Calu3 (cell line): ENCODE results near the gene TMEM131L. TPM values are rescaled to one million over a fixed set of nuclear protein-coding genes. Genes with fewer than 3 reads are reported as not detected.

Experiments used
- BruUV-seq: library from RNA; stranded (reverse); fragments of 400-500 nt; replicated peaks from 2 replicates; lab custom pipeline; 2021; lab: Mats Ljungman, UMichigan
- CTCF ChIA-PET: fragments of 300-600 bp; sonication (Branson Sonifier 250); formaldehyde crosslinking; loops from one replicate; lab custom pipeline; 2022; ENCODE audit warnings: antibody characterized with exemption; lab: Charles Lee
- DNase-seq: peaks from one replicate; pipeline ENCODE4 v3.0.0; 2022
- H3K27ac Mint-ChIP-seq: one replicate; pipeline ENCODE4 v1.8.0; 2022; ENCODE audit warnings: mixed read lengths; ENCODE audit not compliant: unreplicated experiment
- H3K27me3 Mint-ChIP-seq: one replicate; pipeline ENCODE4 v1.8.0; 2022; ENCODE audit warnings: mixed read lengths; ENCODE audit not compliant: unreplicated experiment
- H3K36me3 Mint-ChIP-seq: one replicate; pipeline ENCODE4 v1.8.0; 2022; ENCODE audit warnings: mild to moderate bottlenecking, moderate library complexity, mixed read lengths; ENCODE audit not compliant: insufficient read depth, unreplicated experiment
- H3K4me1 Mint-ChIP-seq: one replicate; pipeline ENCODE4 v1.8.0; 2022; ENCODE audit warnings: mild to moderate bottlenecking, low read depth, mixed read lengths; ENCODE audit not compliant: unreplicated experiment
- H3K4me3 Mint-ChIP-seq: one replicate; pipeline ENCODE4 v1.8.0; 2022; ENCODE audit warnings: mild to moderate bottlenecking, low read depth, moderate library complexity, mixed read lengths; ENCODE audit not compliant: unreplicated experiment
- H3K9me3 Mint-ChIP-seq: one replicate; pipeline ENCODE4 v1.8.0; 2022; ENCODE audit warnings: low read depth, mixed read lengths; ENCODE audit not compliant: unreplicated experiment
- intact Hi-C: fragments of 100-400 bp; cut with micrococcal nuclease; formaldehyde crosslinking; loops from one replicate; pipeline ENCODE4 v1.10.0; 2022; ENCODE audit not compliant: unreplicated experiment
- total RNA-seq: library from RNA; stranded (reverse); gene quantifications from 2 replicates; pipeline ENCODE4 v1.2.3, GENCODE V29; 2022
- TF ChIP-seq, protein P1 (sequence below): fragments of 200-600 bp; IDR thresholded peaks from one replicate; pipeline ENCODE4 v1.8.0; 2022; ENCODE audit warnings: antibody characterized with exemption; ENCODE audit not compliant: unreplicated experiment

TMEM131L gene
- total RNA-seq, 1 experiment from 2014 or later: 9.4 TPM

DNA sequence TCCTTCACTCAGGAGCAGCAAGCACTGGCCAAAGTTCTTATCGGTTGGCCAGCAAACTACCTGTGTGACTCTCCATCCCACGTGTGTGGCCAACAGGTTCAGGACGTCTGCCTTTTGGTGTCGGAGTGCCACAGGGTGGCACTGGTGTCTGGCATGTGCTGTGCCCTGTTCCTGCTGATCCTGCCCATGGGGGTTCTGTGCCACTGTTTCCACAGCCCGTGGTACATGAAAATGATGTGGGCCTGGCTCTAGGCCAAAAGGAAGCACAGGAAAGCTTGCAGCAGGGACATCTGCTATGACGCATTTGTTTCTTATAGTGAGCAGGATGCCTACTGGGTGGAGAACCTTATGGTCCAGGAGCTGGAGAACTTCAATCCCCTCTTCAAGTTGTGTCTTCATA lies 213.3 kb downstream of the TMEM131L start:
- no peak overlapping the region for H3K4me3 Mint-ChIP-seq
- H3K4me1 Mint-ChIP-seq: no peaks in the 10 kb centered on the region
- H3K27me3 Mint-ChIP-seq: no peaks in the 10 kb centered on the region
- TF ChIP-seq, protein P1, sequence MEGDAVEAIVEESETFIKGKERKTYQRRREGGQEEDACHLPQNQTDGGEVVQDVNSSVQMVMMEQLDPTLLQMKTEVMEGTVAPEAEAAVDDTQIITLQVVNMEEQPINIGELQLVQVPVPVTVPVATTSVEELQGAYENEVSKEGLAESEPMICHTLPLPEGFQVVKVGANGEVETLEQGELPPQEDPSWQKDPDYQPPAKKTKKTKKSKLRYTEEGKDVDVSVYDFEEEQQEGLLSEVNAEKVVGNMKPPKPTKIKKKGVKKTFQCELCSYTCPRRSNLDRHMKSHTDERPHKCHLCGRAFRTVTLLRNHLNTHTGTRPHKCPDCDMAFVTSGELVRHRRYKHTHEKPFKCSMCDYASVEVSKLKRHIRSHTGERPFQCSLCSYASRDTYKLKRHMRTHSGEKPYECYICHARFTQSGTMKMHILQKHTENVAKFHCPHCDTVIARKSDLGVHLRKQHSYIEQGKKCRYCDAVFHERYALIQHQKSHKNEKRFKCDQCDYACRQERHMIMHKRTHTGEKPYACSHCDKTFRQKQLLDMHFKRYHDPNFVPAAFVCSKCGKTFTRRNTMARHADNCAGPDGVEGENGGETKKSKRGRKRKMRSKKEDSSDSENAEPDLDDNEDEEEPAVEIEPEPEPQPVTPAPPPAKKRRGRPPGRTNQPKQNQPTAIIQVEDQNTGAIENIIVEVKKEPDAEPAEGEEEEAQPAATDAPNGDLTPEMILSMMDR: no peak
- H3K9me3 Mint-ChIP-seq: no peaks in the 10 kb centered on the region
- peaks cover 9% of the 10 kb centered on the region for H3K36me3 Mint-ChIP-seq
- no peak for DNase-seq
- CTCF ChIA-PET: no interaction called here
- intact Hi-C loops: no loop called here
- no TSS peak for BruUV-seq
- H3K27ac Mint-ChIP-seq: no peak overlapping the region

DNA sequence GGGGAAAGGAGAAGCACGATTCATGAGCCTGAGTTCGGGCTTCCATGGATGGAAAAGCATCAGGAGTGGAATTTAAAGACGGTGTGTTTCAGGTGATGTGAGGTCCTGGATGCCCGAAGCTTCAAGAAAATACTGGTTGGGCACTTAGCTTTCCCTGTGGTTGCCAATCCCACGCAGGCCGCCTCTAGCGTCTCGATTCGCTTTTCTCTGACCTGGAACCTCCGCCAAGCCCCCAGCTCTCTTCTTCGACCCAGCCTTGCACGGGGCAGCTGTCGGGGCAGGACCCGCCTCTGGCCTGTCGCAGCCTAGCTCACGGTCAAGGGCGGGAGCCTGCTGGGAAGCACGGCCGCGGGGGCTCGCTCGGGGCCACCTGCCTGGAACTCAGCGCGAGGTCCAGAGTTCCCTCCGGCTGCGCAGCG lies 217.6 kb downstream of the TMEM131L start:
- Mint-ChIP-seq H3K36me3 (peaks cover 16% of the 10 kb centered on the region), H3K9me3 (no peaks in the 10 kb centered on the region), H3K4me1 (no peaks in the 10 kb centered on the region), H3K4me3 (peak overlapping the region; percentile 62), H3K27me3 (no peaks in the 10 kb centered on the region), H3K27ac (peak overlapping the region; percentile 17)
- CTCF ChIA-PET: no interaction called here
- intact Hi-C loops: no loop called here
- no peak for DNase-seq
- no TSS peak for BruUV-seq
- TF ChIP-seq, protein P1: no peak

DNA sequence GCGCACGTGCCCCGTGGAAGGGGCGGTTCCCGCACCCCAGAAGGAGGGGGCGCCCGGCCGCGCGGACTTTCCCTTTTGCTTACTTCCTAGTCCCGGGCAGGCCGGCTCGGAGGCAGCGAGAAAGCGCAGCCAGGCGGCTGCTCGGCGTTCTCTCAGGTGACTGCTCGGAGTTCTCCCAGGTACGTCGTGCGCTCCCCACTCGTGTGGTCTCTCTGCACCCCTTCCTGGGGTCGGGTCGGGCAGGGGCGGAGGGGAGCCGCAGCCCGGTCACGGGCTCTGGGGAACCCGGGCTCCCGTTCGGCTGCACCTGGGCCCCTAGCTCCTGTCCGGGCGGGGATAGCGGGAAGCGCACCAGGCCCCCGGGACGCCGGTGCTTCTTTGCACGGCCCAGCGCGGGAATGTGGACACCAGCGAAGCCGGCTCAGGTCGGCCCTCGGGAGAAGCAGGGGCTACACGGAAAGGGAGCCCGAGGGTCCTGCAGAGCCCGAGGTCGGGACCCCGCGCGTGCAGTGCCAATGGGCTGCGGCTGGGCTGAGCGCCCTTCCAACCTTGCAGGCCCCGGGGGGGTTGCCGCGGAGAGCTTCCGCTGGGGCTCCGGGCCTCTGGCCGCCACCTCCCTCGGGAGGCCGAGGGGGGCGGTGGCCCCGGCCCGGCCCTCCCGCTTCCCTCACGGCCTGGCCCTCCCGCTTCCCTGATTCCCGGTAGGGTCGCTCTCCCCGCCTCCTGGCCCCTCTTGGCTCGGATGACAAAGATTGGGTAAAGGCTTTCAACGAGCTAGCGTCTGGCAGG lies 218.2 kb downstream of the TMEM131L start, which contains the start of gene TLR2:
TLR2 (plus strand) TSS at position 99 of the 789 bp plus-strand sequence. CDS start 18,628 bp downstream, outside the sequence.
- no peaks in the 10 kb centered on the region for H3K27me3 Mint-ChIP-seq

DNA sequence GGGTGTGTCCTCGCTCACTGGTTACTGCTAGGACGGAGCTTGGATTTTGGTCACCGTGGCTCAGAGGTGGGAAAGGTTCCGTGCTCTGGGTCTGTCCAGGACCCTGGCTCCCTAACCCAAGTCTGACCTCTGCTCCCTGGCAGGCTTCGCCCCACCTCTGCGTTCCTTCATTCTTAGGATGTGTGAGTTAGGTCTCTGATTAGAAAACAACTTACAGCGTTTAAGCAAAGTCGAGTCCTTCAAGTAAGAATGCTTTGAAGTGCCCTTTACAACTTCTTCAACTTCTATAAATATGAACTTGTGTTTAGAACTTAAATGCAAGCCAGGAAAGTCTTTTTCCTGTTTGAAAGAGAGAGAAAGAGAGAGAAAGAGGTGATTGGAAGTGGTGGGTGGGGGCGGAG lies 218.8 kb downstream of the TMEM131L start:
- Mint-ChIP-seq H3K27me3 (no peaks in the 10 kb centered on the region), H3K4me1 (no peaks in the 10 kb centered on the region), H3K27ac (no peak overlapping the region), H3K36me3 (peaks cover 16% of the 10 kb centered on the region), H3K9me3 (no peaks in the 10 kb centered on the region), H3K4me3 (peak overlapping the region; percentile 62)
- TF ChIP-seq, protein P1: no peak
- CTCF ChIA-PET: no interaction called here
- intact Hi-C loops: no loop called here
- no TSS peak for BruUV-seq
- DNase-seq: no peak

More for the DNA sequence above, 218.2 kb downstream of the TMEM131L start, which contains the start of gene TLR2:
- Mint-ChIP-seq H3K4me3 (peak within 1 kb of the TSS; percentile 62), H3K27ac (peak within 1 kb of the TSS; percentile 17), H3K36me3 (peaks cover 16% of the 10 kb centered on the region), H3K4me1 (no peaks in the 10 kb centered on the region), H3K9me3 (no peaks in the 10 kb centered on the region)
- peak; percentile 67 for DNase-seq
- intact Hi-C loops: no loop called here
- TF ChIP-seq, protein P1: no peak
- BruUV-seq: no TSS peak
- CTCF ChIA-PET: no interaction called here

Other genes starting within 250 kb of the TMEM131L start
- gene MND1, start 121.7 kb upstream of the TMEM131L start, total RNA-seq: 12.6 and 13.1 TPM in 2 replicates
- 7.0 and 10.8 TPM in 2 replicates for gene TLR2, start 217.9 kb downstream of the TMEM131L start, total RNA-seq